PC-9 (cell line): ENCODE data around the gene PMM2. TPM values are rescaled to one million over a fixed set of nuclear protein-coding genes. Genes with fewer than 3 reads are reported as not detected.
"Not testable (repeated sequence)": the region's sequence is repeated elsewhere in the genome, so short reads cannot be mapped to it uniquely, and the experiment has no call there.

Source experiments
- BruUV-seq: library from RNA; stranded (reverse); fragments of 400-500 nt; replicated peaks from 2 replicates; lab custom pipeline; 2021; lab: Mats Ljungman, UMichigan
- CTCF ChIA-PET: fragments of 300-600 bp; sonication (Branson Sonifier 250); formaldehyde crosslinking; loops from one replicate; lab custom pipeline; 2022; ENCODE audit warnings: antibody characterized with exemption; lab: Charles Lee
- POLR2A ChIA-PET: fragments of 300-600 bp; sonication (Branson Sonifier 250); formaldehyde crosslinking; loops from one replicate; lab custom pipeline; 2022; ENCODE audit warnings: antibody characterized with exemption; ENCODE audit not compliant: unreplicated experiment; lab: Charles Lee
- DNase-seq, 2 experiments: peaks; one replicate each; pipeline versions ENCODE4 v3.0.0 to v3.0.0-alpha.2; 2015 to 2022; ENCODE audit warnings: mixed read lengths in 1 of 2
- H2AFZ ChIP-seq: fragments of 200-600 bp; sonication (generic); 2 replicates; pipeline ENCODE4 v1.8.1; 2017; ENCODE audit warnings: antibody characterized with exemption
- H3F3A ChIP-seq: fragments of 200-600 bp; sonication (generic); 2 replicates; pipeline ENCODE4 v1.8.1; 2017; ENCODE audit warnings: antibody characterized with exemption, mild to moderate bottlenecking, low read depth; ENCODE audit not compliant: insufficient read depth
- H3K27ac ChIP-seq: fragments of 200-600 bp; sonication (generic); 2 replicates; pipeline ENCODE4 v1.6.1; 2016; ENCODE audit warnings: mixed run types
- H3K27me3 ChIP-seq: fragments of 200-600 bp; sonication (generic); 2 replicates; pipeline ENCODE4 v1.6.1; 2016; ENCODE audit warnings: low read depth, mixed run types; ENCODE audit not compliant: insufficient read depth
- H3K36me3 ChIP-seq: fragments of 200-600 bp; sonication (generic); 2 replicates; pipeline ENCODE4 v1.6.1; 2016; ENCODE audit warnings: low read depth, mixed run types
- H3K4me1 ChIP-seq: fragments of 200-600 bp; sonication (generic); replicated peaks from 2 replicates; pipeline ENCODE4 v1.6.1; 2016; ENCODE audit warnings: mixed run types; ENCODE audit not compliant: insufficient read depth
- H3K4me2 ChIP-seq: fragments of 200-600 bp; sonication (generic); 2 replicates; pipeline ENCODE4 v1.6.1; 2017; ENCODE audit warnings: mixed run types
- H3K4me3 ChIP-seq: fragments of 200-600 bp; sonication (generic); 2 replicates; pipeline ENCODE4 v1.6.1; 2016; ENCODE audit warnings: mixed run types
- H3K79me2 ChIP-seq: fragments of 200-600 bp; sonication (generic); 2 replicates; pipeline ENCODE4 v1.6.1; 2017; ENCODE audit warnings: low read depth, mixed run types
- H3K9me2 ChIP-seq: fragments of 200-600 bp; sonication (generic); 2 replicates; pipeline ENCODE4 v1.8.1; 2017; ENCODE audit warnings: mild to moderate bottlenecking; ENCODE audit not compliant: insufficient read depth
- H3K9me3 ChIP-seq: fragments of 200-600 bp; sonication (generic); 2 replicates; pipeline ENCODE4 v1.8.1; 2016; ENCODE audit warnings: low read depth; ENCODE audit not compliant: insufficient read depth
- H4K20me1 ChIP-seq: fragments of 200-600 bp; sonication (generic); 2 replicates; pipeline ENCODE4 v1.8.1; 2017; ENCODE audit not compliant: insufficient read depth
- CTCF ChIP-seq: fragments of 200-600 bp; sonication (generic); conservative IDR thresholded peaks from 2 replicates; pipeline ENCODE4 v1.6.1; 2017; ENCODE audit warnings: mixed run types, antibody characterized with exemption, mild to moderate bottlenecking, moderate library complexity
- EZH2 ChIP-seq: fragments of 200-600 bp; sonication (generic); IDR thresholded peaks from 2 replicates; pipeline ENCODE4 v1.8.0; 2017; ENCODE audit warnings: antibody characterized with exemption, low read depth
- intact Hi-C: fragments of 100-400 bp; cut with micrococcal nuclease; formaldehyde crosslinking; loops from one replicate; pipeline ENCODE4 v1.10.0; 2022; ENCODE audit not compliant: unreplicated experiment
- total RNA-seq: library from RNA; stranded (reverse); gene quantifications from 2 replicates; pipeline ENCODE4 v1.2.3, GENCODE V29; 2021

Gene PMM2
- total RNA-seq, 1 experiment from 2014 or later, result 54.4 TPM

- ChIA-PET CTCF (no interaction called here), POLR2A (interaction anchor here (0.7 kb wide), 1 partner anchor 17 kb away, joined by 15 read pairs; no protein-coding TSS in a partner anchor)
- no peaks in the 10 kb centered on the region for H4K20me1 ChIP-seq
Measured at GRCh38 chr16:8872967-8873865, 75.6 kb downstream of the PMM2 start.

GRCh38 chr16:8873866-8874195, 76.2 kb downstream of the PMM2 start:
- H3K27ac ChIP-seq, H3K36me3 ChIP-seq, H3K9me3 ChIP-seq, H3K27me3 ChIP-seq, H3K9me2 ChIP-seq, DNase-seq, BruUV-seq, H3K4me2 ChIP-seq, H3K4me3 ChIP-seq, H2AFZ ChIP-seq, H3K79me2 ChIP-seq, H4K20me1 ChIP-seq, CTCF ChIA-PET: not testable (repeated sequence)
- Histone ChIP-seq H3F3A (peaks cover 46% of the 10 kb centered on the region), H3K4me1 (peaks cover 43% of the 10 kb centered on the region)
- intact Hi-C loops, result loop anchor here (10.0 kb wide), 1 partner anchor 221 kb away; the partner anchor contains the start of gene HAPSTR1
- POLR2A ChIA-PET, result interaction anchor here (0.7 kb wide), 1 partner anchor 203 kb away, joined by 12 read pairs; no protein-coding TSS in a partner anchor

More at GRCh38 chr16:8872967-8873865, 75.6 kb downstream of the PMM2 start:
- Histone ChIP-seq H3F3A (peaks cover 39% of the 10 kb centered on the region), H3K9me3 (no peaks in the 10 kb centered on the region), H3K27ac (no peak overlapping the region), H3K27me3 (no peaks in the 10 kb centered on the region), H3K36me3 (no peaks in the 10 kb centered on the region), H2AFZ (no peak overlapping the region), H3K4me2 (no peak overlapping the region), H3K4me3 (no peak overlapping the region), H3K4me1 (peaks cover 37% of the 10 kb centered on the region), H3K79me2 (peaks cover under 1% of the 10 kb centered on the region; the same call in 1 of the 2 replicates), H3K9me2 (no peaks in the 10 kb centered on the region)
- no peak for DNase-seq
- intact Hi-C loops, result loop anchor here (10.0 kb wide), 1 partner anchor 222 kb away; the partner anchor contains the start of gene HAPSTR1
- TF ChIP-seq EZH2 (no peak), CTCF (peak; percentile 34; the same call in 1 of the 2 replicates)
- no TSS peak for BruUV-seq

- no peaks in the 10 kb centered on the region for H3K79me2 ChIP-seq
- no peak overlapping the region for H3K4me2 ChIP-seq
- no peaks in the 10 kb centered on the region for H4K20me1 ChIP-seq
- no peaks in the 10 kb centered on the region for H3K9me3 ChIP-seq
- peaks cover 47% of the 10 kb centered on the region for H3K4me1 ChIP-seq
- H3K36me3 ChIP-seq, result no peaks in the 10 kb centered on the region
- intact Hi-C loops, result loop anchor here (10.0 kb wide), 1 partner anchor 220 kb away; the partner anchor contains the start of gene HAPSTR1
- H3K27ac ChIP-seq, result no peak overlapping the region
- no peaks in the 10 kb centered on the region for H3K27me3 ChIP-seq
- TF ChIP-seq CTCF (no peak), EZH2 (no peak)
- ChIA-PET POLR2A (interaction anchor here (0.7 kb wide), 1 partner anchor 203 kb away, joined by 12 read pairs; no protein-coding TSS in a partner anchor), CTCF (no interaction called here)
- no TSS peak for BruUV-seq
- H3K9me2 ChIP-seq, result no peaks in the 10 kb centered on the region
- DNase-seq, result no peak
- H3K4me3 ChIP-seq, result no peak overlapping the region
- no peak overlapping the region for H2AFZ ChIP-seq
- peaks cover 51% of the 10 kb centered on the region for H3F3A ChIP-seq
Measured at GRCh38 chr16:8874388-8874787, 76.7 kb downstream of the PMM2 start.

GRCh38 chr16:8875317-8875716, 77.7 kb downstream of the PMM2 start:
- H3K9me3 ChIP-seq, H3K4me2 ChIP-seq, H3K27ac ChIP-seq, BruUV-seq, H3K79me2 ChIP-seq, H3K4me3 ChIP-seq, H3K9me2 ChIP-seq, CTCF ChIA-PET, H4K20me1 ChIP-seq, POLR2A ChIA-PET, H3K27me3 ChIP-seq, H2AFZ ChIP-seq, DNase-seq, H3K36me3 ChIP-seq: not testable (repeated sequence)
- Histone ChIP-seq H3K4me1 (peaks cover 45% of the 10 kb centered on the region), H3F3A (peaks cover 54% of the 10 kb centered on the region)
- intact Hi-C loops, result loop anchor here (10.0 kb wide), 1 partner anchor 219 kb away; the partner anchor contains the start of gene HAPSTR1
